Measurements from ENCODE around the gene IL31RA.

IL31RA gene

DNA sequence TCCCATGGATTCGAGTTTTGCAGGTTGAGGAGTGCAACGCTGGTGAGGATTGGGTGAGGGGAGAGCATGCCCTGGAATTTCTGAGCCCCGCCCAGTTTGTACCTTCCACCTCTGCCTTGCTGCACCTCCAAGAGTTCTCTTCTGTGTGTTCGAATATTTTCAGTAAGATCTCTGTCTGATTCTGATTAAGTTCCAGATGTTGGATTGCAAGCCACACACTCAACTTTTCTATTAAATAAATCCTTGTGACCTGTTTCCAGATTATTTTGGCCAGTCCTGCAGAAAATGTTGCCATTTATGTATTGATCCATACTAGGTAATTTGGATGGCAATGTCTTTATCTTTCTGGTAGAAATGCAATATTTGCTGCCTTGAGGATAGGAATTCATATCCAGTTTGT is 54.1 kb downstream of the IL31RA start:
- DNase-seq = no peak
- Histone ChIP-seq H3K4me1 (no peaks in the 10 kb centered on the region), H3K36me3 (no peaks in the 10 kb centered on the region), H3K4me3 (ENCODE audit: low read depth, low read length) (no peak overlapping the region), H3K27me3 (no peaks in the 10 kb centered on the region), H3K9me3 (no peaks in the 10 kb centered on the region)
- TF ChIP-seq, protein P1, sequence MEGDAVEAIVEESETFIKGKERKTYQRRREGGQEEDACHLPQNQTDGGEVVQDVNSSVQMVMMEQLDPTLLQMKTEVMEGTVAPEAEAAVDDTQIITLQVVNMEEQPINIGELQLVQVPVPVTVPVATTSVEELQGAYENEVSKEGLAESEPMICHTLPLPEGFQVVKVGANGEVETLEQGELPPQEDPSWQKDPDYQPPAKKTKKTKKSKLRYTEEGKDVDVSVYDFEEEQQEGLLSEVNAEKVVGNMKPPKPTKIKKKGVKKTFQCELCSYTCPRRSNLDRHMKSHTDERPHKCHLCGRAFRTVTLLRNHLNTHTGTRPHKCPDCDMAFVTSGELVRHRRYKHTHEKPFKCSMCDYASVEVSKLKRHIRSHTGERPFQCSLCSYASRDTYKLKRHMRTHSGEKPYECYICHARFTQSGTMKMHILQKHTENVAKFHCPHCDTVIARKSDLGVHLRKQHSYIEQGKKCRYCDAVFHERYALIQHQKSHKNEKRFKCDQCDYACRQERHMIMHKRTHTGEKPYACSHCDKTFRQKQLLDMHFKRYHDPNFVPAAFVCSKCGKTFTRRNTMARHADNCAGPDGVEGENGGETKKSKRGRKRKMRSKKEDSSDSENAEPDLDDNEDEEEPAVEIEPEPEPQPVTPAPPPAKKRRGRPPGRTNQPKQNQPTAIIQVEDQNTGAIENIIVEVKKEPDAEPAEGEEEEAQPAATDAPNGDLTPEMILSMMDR (IDR thresholded peaks at IDR 0.05; ENCODE audit: low read depth, low read length) = no peak

DNA sequence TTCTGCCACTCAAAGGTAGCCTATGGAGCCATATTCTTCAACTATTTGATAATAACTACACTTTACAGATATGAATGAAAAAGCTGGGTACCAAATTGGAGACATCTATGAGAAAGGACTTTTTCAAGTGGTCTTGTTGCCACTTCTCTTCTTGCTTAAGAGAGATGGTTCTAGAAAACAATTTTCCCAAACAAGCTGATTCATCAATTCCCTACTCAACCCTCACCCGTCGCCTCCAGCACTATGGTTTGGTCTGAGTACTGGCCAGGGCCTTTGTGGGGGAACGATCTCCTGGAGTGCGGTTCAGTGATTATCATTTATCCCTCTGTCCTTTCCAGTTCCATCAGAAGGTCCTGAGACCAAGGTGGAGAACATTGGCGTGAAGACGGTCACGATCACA is 56.8 kb downstream of the IL31RA start:
- Histone ChIP-seq H3K9me3 (no peaks in the 10 kb centered on the region), H3K4me1 (no peaks in the 10 kb centered on the region), H3K4me3 (ENCODE audit: low read depth, low read length) (no peak overlapping the region), H3K36me3 (no peaks in the 10 kb centered on the region), H3K27me3 (no peaks in the 10 kb centered on the region)
- TF ChIP-seq, protein P1 (IDR thresholded peaks at IDR 0.05; ENCODE audit: low read depth, low read length) = no peak
- DNase-seq = no peak

DNA sequence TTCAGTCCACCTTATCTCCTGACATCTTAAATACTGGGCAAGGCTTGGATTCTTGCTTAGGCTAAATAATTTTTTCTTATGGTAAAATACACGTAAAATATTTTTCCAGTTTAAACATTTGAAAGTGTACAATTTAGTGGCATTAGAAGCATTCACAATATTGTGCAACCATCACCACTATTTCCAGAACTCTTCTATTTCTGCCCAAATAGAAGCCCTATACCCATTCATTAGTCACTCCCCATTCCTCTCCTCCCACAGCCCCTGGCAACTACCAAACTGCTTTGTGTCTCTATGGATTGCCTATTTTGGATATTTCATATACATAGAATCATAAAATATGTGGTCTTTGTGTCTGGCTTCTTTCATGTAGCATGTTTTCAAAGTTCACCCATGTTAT is 57.6 kb downstream of the IL31RA start:
- Histone ChIP-seq H3K36me3 (no peaks in the 10 kb centered on the region), H3K27me3 (no peaks in the 10 kb centered on the region), H3K4me3 (ENCODE audit: low read depth, low read length) (no peak overlapping the region), H3K4me1 (no peaks in the 10 kb centered on the region), H3K9me3 (no peaks in the 10 kb centered on the region)
- TF ChIP-seq, protein P1 (IDR thresholded peaks at IDR 0.05; ENCODE audit: low read depth, low read length) = no peak
- DNase-seq = no peak

DNA sequence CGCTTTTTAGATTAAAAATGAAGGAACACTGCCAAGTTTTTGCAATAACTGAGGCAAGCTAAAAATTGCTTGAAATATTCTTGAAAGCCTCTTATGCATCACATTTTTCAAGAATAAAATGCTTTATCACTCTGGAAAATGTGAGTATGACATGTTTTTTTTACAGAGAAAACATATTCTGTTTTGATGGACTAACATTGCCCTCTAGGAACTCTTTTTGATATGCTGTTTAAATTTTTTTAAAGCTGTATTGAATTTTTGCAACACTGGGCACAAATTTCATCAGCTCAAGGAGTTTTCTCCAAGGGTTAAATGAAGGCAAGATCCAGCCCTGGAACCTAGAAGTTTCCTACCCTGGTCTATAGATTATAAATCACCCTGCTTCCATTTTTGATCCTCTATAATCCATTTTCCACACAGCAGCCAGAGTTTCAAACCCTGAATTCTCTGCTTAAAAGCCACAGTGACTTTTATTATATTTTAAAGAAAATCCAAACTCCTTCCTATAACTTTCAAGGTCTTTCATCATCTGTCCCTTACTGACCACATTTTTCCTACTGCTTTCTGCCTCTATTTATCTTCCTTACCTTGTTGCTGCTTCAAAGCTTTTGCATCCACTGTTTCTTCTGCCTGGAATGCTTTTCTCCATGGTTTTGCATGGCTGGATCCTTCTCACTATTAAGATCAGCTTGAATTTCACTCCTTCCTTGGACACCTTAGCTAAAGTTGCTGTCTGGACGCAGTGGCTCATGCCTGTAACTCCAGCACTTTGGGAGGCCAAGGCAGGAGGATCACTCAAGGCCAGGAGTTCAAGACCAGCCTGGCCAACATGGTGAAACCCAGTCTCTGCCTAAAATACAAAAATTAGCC is 60.9 kb downstream of the IL31RA start:
- Histone ChIP-seq H3K4me1 (no peaks in the 10 kb centered on the region; the same call in 1 of the 2 replicates), H3K27me3 (no peaks in the 10 kb centered on the region), H3K9me3 (no peaks in the 10 kb centered on the region), H3K4me3 (ENCODE audit: low read depth, low read length) (no peak overlapping the region), H3K36me3 (no peaks in the 10 kb centered on the region)
- DNase-seq = no peak
- TF ChIP-seq, protein P1 (IDR thresholded peaks at IDR 0.05; ENCODE audit: low read depth, low read length) = no peak

DNA sequence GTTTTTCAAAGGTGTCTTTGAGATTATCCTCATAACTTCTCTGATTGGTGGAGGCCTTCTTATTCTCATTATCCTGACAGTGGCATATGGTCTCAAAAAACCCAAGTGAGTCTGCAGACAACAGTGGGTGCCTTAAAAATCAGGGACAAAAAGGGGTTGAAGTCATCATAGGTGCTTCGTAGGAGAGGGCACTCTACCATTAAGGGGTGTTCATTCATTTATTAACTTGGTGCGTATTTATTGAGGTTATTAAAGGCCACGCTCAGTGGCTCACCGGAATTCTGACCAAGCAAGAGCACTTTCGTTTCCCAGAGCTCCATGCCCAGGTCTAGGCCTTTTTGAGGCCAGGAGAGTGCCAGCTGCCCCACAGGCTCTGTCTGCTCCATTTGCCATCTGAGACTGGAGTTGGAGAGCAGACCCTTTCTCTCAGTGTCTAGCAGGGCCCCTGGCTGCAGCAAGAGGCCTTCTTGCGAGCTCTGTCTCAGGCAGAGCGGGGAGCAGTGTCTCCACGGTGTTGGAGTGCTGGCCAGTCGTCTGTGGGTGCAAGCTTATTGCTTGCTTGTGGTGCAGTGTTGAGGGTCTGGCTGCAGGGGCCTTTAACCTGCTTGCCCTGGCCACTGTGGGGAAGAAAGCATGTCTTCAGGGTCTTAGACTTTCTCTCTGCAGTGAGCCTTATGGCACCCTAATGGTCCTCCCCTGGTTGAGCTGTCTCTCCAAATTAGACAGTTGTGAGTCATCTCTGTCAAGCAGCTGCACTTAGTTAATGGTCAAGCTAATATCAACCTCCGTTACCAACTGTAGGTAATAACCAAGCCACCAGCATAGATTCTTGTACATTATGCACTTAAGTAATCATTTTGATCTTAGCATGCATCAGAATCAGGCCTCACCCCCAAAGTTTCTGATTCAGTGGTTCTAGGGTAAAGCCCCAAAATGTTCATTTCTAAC is 62.6 kb downstream of the IL31RA start:
- no peak overlapping the region for H3K4me3 ChIP-seq (ENCODE audit: low read depth, low read length)
- no peaks in the 10 kb centered on the region for H3K9me3 ChIP-seq
- H3K36me3 ChIP-seq = no peaks in the 10 kb centered on the region
- DNase-seq = no peak
- TF ChIP-seq, protein P1 (IDR thresholded peaks at IDR 0.05; ENCODE audit: low read depth, low read length) = no peak
- H3K4me1 ChIP-seq = no peaks in the 10 kb centered on the region; the same call in 1 of the 2 replicates
- H3K27me3 ChIP-seq = no peaks in the 10 kb centered on the region
